Activated CD4-positive, alpha-beta T cell treated with anti-CD3 and anti-CD28 coated beads for 48 hours (primary cell): ENCODE data around the gene DNAJC4.
"Not testable (repeated sequence)": the region's sequence is repeated elsewhere in the genome, so short reads cannot be mapped to it uniquely, and the experiment has no call there.

Experiments used
- DNase-seq: peaks from one replicate; pipeline ENCODE4 v3.0.0-alpha.2; 2020

The DNAJC4 gene

DNA sequence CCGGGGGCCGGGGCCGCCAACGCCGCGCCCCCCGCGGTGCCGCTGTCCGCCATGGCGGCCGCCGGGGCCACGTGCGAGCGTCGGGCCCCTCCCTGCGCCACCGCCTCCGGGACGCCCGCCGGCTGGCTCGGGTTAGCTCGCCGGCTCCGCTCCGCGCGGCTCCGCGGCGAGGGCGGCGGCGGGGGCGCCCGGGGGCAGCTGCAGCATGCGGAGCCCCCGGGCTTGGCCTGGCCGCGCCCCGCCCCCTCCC, 16.2 kb downstream of the DNAJC4 start:
- not testable (repeated sequence) for DNase-seq

DNA sequence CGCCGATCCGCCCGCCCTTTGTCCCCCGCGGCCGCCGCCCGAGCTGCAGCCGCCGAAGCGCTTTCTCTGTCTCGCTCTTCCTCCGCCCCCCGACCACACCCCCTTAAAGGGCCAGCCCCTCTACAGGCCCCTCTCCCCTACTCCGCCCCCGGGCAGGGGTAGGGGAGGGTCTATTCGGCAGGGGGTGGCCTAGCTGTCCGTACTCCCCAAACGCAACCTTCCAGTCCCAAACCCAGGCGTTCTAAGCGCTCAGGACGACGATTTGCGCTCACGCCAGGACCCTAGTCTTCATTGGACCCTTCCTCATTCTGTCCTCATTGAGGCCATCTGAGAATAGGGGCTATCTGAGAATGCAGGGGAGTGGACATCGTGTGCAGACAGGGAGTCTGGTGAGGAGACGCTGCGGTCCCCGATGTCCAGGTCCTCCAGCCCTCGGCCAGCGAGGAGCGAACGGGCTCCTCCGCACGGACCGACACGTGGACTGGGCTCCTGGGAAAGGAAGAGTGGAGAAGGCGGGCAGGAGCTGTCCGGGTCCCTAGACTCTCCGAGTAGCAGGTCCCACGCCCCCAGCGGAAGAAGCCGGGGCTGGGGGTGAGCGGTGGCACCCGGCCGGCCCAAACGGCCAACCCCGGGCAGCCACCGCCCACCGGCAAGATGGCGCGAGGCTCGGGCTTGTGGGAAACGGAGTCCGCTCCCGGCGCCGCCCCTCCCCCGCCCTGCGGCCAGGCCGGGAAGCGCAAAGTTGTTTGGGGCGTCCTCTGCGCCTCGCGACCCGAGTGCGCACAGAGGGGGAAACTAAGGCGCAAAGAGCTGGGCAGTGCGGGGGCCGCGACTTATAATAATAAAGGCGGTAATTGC, 16.8 kb downstream of the DNAJC4 start, which contains the start of gene PPP1R14B:
TSS of gene PPP1R14B (minus strand) at position 73 of the 858 bp plus-strand sequence. CDS start 270 bp downstream, outside the sequence.
- peak; percentile 88 for DNase-seq

DNA sequence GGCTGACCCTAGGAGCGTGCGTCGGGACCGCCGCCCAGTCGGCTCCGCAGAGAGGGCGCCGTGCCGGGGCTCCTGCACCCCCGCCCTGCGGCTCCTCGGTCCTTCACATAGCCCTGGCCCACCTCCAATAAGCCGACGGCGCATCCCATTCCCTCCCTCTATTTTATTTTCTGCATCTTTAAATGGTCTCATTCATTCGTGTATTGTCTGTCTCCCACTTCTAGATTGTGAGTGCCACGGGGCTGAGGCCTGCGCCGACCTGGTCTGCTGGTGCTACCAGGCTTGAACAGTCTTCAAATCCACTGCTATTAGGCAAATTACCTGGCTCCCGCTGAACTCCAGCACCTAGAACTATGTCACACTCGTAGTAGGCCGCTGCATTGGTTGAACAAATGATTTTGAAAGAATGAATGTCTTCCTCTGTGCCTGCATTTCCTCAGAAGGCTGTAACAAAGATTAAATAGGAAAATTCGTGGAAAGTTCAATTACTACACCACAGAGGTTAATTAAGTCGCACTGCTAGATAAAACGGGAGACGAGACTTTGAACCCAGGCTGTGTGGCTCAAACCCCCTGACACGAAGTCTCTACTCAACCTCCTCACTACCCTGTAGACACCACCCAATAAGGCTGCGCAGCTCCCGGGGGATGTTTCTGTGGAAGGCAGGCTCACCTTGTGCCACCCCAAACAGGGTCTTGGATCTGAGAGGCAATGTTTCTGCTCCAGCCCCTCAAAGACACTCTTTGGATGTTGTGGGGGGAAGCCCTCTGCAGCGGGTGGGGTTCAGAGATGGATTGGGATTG, 17.6 kb downstream of the DNAJC4 start:
- no peak for DNase-seq

DNA sequence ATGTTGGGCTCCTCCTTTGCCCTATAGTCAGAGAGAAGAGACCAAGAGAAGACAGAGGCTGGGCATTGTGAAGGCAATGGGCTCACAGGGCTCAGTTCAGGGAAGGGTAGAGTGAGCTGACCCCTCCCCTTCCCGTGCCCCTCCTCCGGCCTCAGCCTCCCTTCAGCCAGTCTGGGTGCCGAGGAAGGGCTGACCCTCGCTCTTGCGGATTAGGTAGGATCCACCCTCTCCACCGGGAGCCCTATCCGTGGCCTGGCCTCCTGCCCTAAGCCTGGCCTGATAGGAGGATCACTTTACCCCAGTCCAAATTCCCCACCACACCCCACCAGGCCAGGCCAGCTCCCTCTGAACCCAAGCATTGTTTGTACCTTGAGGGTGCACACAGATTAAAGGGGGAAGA, 18.2 kb downstream of the DNAJC4 start:
- no peak for DNase-seq

DNA sequence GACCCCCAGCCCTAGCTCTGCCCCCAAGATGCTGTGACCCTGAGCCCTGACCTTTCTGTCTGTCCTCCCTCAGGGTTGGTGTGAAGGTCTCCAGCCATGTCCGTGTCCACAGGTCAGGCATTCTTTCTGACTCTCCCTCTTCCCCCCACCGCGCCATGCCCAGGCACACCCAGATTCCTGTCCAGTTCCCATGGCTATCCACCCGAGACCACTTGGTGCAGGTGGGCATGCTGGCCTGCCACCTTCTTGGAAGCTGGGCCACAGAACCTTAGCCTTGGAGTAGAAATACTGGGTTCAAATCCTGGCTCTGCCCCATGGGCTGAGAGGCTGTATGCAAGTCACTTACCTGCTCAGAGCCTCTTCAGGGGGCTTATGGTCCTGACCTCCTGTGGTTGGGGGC, 18.7 kb downstream of the DNAJC4 start:
- no peak for DNase-seq

DNA sequence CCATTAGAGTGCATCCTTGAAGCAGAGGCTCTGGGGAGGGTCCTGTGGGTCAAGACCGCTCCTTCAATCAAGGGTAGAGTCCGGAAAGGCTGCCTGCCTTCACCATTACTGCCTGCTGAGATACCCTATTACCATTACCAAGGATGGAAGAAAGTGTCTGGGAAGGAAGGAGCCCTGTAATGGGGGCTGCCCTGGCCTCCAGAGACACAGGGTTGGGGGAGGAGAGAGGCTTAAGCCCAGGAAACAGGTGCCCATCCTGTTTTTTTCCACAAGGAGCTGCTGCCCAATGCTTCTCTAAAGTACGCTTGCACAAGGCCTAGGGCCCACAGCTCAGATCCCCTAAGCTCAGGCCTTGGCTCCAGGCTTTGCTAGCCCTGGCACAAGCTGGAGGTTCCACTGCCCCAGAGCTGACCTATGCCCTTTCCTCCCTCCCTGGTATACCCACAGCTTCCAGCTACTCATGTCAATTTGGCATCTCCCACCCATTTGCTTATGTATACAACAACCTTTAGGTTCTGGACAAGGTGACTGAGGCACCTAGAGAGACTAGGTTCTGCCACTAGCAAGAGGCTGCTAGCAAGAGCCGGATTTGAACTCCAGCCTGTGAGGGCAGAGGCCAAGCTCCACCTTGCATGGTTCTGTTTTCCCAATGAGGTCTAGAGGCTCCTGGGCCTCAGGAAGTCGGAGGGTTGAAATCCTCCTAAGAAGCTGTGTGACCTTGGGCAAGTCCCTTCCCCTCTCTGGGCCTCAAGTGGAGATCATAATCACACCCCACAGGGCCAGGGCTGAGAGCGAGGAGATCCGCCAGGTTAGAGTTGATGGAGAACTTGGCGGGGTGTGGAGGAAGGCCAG, 19.4 kb downstream of the DNAJC4 start:
- DNase-seq: no peak

DNA sequence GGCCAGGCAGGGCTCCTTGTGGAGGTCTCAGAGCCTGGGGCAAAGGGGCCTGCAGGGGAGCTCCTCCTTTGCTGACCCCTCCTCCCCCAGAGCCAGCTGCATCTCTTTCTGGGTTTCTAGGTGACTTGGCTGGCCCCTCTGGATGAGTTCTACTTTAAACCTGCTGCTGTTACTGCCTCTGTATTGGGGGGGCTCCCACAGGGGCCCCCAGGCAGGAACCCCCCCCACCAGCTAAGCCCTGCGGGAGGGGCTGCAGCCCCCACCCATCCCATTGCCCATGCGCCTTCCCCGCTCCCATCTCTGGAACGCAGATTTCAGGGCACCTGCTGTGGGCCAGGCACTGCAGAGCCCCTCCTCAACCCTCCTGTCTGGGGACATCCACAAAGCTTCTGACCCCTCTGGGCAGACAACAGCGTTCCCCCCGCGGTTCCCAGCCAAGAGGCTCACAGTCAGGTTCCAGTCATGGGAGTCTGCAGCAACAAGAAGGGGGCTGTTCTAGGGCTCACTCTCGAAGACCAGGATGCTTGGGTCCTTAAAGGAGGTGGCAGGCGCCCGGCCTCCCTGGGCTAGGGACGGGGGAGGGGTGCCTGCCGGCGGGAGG, 20.2 kb downstream of the DNAJC4 start:
- DNase-seq: no peak

DNA sequence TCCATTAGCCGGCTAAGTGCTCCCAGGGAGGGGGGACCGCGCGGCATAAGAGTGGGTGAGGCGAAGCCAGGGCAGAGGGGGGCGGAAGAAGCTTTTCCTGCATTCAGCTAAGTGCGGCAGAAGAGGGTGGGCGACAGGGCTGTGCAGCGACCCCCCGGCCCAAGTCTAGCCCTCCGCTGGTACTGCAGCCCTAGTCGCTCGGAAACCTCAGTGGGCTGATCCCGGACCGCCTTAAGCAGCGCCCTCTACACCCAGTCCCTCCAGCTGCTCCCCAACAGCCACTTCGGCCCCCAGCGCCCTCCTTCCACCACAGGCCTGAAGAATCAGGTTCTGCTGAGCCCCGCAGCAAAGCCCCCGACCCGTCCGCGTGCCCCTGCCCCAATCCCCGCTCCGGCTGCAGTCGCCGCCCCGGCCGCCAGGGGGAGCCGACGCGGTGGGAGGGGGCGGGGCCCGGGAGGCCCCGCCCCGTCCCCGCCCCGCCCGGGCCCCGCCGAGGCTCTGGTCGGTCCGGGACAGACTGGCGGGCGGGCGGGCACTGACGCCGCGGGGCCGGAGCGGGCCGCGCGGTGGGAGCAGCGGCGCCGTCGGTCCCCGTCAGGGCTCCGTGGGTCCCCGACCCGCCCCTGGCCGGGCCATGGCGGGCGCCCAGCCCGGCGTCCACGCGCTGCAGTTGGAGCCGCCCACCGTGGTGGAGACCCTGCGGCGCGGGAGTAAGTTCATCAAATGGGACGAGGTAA, 20.8 kb downstream of the DNAJC4 start, which contains the start of gene PLCB3:
TSS of gene PLCB3 (plus strand) at position 515 of the 737 bp plus-strand sequence. CDS start at position 635, 120 bp downstream.
- DNase-seq: peak; percentile 70

DNA sequence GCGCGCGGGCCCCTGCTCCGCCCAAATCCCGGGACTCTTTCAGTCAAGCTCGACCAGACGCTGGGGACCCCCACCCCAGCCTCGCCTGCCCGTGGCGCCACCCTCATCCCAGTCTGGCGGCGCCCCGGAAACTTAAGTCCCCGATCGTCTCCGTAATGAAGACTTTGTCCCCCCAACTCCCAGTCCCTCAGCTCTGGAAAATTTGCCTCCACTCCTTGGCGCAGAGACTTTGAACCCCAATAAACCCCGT, 21.3 kb downstream of the DNAJC4 start:
- DNase-seq: peak; percentile 28

DNA sequence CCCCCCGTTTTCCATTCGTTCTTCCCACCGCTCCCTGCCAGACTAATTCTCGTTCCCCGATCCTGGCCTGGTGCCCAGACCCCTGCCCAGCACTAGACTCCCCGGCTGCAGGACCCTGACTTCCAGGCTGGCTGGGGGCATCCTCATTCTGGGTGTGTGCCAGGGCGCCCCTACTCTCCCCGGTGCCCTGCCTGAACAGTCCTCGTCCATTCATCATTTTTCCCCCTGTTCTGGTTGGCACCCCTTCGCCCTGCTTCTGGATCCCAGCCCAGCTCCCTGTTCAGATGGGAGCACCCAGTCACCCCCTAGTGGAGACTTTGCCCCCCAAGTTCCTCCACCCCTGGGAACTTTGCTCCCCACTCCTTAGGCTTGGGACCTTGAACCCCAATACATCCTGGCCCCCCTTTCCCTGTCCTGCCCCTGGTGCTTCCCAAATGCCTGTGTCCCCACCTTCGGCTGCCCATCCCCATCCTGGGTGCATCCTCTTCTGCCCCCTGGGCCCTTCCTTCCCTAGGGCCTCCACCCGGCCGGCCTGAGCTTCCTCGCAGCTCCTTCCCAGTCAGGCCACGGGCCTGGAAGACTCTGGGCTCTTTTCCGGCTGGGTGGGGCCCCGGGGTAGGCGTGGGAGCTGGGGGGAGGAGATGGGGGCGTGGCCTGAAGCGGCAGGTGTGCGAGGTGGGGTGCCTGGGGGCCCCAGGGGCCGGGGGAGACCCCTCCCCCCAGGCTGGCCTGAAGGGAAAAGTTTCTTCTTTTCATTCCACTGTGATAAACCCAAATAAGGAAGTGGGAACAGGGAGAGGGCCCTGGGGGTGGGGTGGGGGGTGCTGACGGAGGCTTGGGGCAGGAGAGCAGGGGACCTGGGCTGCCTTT, 21.9 kb downstream of the DNAJC4 start:
- DNase-seq: peak; percentile 48

DNA sequence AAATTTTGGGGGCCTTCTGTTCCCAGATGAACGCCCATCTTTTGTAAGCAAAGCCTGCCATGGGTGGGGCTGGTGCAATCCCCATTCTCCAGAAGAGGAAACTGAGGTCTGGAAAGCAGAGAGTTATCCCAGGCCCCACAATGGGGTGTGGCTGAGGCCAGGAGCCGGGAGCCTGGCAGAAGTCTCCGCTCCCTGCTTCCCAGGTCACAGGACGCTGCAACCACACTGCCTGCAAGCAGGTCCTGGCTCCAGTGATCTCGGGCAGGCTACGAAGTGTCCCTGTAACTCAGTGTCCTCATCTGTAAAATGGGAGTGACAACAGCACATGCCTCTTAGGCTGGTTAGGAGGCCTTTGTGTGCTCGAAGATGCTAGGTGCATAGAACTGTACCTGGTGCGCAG, 22.7 kb downstream of the DNAJC4 start:
- DNase-seq: no peak

DNA sequence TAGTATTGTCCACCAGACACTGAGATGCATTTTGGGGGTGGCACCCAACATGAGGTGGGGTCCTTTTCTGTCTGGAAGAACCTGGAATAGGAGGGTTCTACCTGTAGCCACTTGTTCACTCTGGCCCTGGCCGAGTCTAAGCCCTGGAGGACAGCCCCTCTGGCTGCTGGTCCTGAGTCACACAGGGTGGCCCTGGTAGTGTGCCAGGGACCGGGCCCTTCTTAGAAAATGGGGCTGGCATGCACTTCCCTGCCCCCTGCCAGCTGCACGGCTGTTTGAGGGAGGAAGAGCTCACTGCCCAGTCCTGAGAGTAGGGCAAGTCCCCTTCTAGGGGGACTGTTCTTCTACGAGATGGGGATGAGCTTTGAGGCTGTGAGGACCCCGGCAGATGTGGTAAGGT, 23.1 kb downstream of the DNAJC4 start:
- no peak for DNase-seq

DNA sequence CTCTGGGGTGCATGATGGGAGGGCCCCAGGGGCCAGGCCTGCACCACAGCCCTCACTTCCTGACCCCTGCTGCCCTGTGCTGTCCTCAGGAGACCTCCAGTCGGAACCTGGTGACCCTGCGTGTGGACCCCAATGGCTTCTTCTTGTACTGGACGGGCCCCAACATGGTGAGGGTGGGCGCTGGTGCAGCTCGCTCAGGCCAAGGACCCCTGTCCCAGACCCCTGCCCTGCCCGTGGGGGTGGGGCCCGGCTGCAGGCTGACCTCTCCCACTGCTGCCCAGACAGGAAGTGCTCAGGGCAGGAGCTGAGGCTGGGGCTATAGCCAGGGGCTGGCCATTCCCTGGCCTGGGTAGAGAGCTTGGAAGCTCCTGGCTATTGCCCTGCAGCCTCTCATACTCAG, 24.0 kb downstream of the DNAJC4 start:
- no peak for DNase-seq

DNA sequence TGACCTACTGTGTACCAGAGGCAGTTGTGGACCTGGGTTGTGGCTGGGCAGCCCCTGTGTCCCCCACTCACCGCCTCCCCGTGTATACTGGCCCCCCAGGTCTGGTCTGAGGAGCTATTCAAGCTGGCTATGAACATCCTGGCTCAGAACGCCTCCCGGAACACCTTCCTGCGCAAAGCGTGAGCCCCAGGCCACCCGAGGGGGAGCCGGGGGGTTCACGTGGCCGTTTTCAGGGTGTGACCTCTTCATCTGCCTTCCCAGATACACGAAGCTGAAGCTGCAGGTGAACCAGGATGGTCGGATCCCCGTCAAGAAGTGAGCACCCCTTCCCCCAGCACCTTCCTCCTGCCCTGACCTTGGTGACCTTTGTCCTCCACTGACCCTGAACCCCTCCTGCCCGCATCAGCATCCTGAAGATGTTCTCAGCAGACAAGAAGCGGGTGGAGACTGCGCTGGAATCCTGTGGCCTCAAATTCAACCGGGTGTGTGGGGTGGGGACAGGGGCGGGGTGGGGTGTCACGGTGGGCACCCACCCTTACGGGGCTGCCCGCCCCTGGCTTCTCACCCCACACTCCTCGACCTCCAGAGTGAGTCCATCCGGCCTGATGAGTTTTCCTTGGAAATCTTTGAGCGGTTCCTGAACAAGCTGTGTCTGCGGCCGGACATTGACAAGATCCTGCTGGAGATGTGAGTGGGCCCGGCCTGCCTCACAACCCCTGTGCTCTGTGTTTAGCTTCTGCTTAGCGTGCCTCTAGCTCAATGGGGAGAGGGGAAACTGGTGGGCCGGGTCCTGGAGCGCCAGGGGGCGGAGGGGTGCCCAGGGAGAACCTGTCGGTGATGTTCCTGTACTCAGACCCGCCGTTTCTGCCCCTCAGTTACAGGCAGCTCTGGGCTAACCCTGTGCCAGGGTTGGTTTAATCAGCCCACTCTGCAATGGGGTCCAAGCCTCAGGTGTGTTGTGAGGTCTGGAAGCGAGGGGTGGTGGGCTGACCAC, 25.1 kb downstream of the DNAJC4 start:
- no peak for DNase-seq

DNA sequence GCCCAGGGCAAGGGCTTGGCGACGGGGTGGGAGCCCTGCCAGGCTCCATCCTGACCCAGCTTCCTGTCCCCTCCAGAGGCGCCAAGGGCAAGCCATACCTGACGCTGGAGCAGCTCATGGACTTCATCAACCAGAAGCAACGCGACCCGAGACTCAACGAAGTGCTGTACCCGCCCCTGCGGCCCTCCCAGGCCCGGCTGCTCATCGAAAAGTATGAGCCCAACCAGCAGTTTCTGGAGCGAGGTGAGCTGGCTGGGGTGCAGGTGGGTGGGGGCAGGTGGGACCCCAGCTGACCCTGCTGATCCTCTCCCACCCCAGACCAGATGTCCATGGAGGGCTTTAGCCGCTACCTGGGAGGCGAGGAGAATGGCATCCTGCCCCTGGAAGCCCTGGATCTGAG, 26.0 kb downstream of the DNAJC4 start:
- no peak for DNase-seq

DNA sequence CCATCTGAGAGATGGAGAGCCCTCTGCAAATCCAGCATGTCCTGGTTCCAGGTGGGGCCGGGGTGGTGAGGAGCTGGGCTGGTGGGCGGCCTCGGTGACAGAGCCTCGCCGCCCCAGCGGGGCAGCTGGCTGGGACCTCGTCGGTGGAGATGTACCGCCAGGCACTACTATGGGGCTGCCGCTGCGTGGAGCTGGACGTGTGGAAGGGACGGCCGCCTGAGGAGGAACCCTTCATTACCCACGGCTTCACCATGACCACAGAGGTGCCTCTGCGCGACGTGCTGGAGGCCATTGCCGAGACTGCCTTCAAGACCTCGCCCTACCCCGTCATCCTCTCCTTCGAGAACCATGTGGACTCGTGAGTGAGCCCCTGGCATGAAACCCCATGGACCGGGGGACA, 28.0 kb downstream of the DNAJC4 start:
- no peak for DNase-seq

DNA sequence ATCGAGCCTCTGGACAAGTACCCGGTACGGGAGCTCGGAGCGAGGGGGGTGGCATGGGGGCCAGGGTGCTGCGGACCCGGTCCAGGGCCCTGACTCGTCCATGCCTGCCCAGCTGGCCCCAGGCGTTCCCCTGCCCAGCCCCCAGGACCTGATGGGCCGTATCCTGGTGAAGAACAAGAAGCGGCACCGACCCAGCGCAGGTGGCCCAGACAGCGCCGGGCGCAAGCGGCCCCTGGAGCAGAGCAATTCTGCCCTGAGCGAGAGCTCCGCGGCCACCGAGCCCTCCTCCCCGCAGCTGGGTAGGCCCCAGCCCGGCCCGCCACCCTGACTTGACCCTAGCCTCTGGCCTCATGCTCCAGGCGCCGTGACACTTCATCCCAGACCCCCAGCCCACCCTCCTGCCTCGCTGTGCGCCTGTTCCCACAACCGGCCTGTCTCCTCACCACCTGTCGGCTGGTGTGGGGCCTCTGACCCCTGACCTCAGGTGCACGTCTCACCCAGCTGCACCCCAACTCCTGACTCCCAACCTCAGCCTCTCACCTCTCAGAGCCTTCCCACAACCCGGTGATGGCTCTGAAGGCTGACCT, 28.7 kb downstream of the DNAJC4 start:
- no peak for DNase-seq

DNA sequence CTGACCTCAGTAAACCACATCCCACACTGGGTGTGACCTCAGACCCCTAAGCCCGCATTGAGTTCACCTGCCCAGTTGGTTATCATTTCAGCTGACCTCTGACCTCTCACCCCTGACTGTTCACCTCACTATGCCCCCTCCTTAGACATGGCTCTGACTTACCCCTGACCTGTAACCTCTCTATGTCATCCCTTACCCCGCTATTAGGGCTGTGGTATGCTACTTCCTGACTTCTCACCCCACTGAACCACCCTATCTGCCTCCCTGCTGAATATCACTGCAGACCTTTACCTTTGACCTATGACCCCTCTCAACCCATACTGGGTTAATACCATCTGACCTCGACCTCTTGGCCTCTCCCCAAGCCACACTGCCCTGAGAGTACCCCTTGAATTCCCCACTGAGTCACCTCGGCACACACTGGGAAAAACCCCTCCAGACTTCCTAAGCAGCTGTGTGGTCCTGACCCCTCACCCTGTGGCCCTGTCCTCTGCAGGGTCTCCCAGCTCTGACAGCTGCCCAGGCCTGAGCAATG, 29.3 kb downstream of the DNAJC4 start:
- DNase-seq: no peak

DNA sequence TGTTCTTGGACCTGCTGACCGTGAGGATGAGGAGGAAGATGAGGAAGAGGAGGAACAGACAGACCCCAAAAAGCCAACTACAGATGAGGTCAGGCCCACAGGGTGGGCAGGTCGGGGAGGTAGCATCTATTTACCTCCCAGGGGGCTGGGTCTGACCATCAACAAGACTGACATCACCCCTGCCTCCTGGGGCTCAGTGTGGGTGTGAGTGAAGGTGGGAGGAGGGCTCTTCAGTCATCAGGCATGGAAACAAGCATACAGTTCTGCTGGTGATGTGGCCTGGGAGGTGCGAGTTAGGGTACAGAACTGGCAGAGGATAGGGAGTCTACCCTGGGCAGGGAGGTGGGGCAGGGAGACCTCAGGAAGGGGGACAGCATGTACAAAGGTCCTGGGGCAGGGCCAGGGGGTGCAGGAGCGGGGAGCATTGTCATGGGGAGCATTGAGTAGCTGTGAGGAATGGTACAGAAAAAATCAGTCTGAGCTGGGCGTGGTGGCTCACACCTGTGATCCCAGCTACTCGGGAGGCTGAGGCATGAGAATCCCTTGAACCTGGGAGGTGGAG, 29.9 kb downstream of the DNAJC4 start:
- DNase-seq: no peak
